Transverse colon (tissue), 4 donors: ENCODE measurements around the gene MDM2. TPM values are rescaled to one million over a fixed set of nuclear protein-coding genes. Genes with fewer than 3 reads are reported as not detected.

ENCODE experiments used
- DNase-seq: peaks from one replicate; pipeline ENCODE4 v3.0.0-alpha.2; 2019
- H3K27ac ChIP-seq, 4 donors: fragments of 200-600 bp; sonication (generic); 2 replicates each; pipeline ENCODE4 v1.5.1; 2016 to 2018; ENCODE audit warnings: inconsistent platforms in 4 of 4
- H3K27me3 ChIP-seq: fragments of 200-600 bp; sonication (generic); 2 replicates; pipeline ENCODE4 v1.5.1; 2017; ENCODE audit warnings: inconsistent platforms
- H3K36me3 ChIP-seq, 4 donors: fragments of 200-600 bp; sonication (generic); 2 replicates each; pipeline ENCODE4 v1.5.1; 2017 to 2019; ENCODE audit warnings: inconsistent platforms in 4 of 4
- H3K4me1 ChIP-seq, 4 donors: fragments of 200-600 bp; sonication (generic); 2 replicates each; pipeline ENCODE4 v1.5.1; 2017 to 2020; ENCODE audit warnings: inconsistent platforms in 4 of 4
- H3K4me3 ChIP-seq, 4 donors: fragments of 200-600 bp; sonication (generic); 1 replicate in 1 of 4; 2 replicates in 3 of 4; pipeline versions ENCODE4 v1.5.1 to v1.6.1; 2017 to 2019; ENCODE audit warnings: inconsistent platforms in 4 of 4
- H3K9me3 ChIP-seq, 2 donors: fragments of 200-600 bp; sonication (generic); 2 replicates each; pipeline ENCODE4 v1.5.1; 2017 to 2019; ENCODE audit warnings: inconsistent platforms in 2 of 2
- EP300 ChIP-seq: sonication (generic); formaldehyde crosslinking; IDR thresholded peaks from one replicate; pipeline ENCODE4 v1.6.1; 2017; ENCODE audit warnings: antibody characterized with exemption, low read depth
- POLR2A ChIP-seq: fragments of 450-650 bp; IDR thresholded peaks from one replicate; pipeline ENCODE4 v1.6.1; 2016; ENCODE audit warnings: antibody characterized with exemption, mild to moderate bottlenecking, moderate library complexity
- POLR2AphosphoS5 ChIP-seq, 3 donors: sonication (generic); formaldehyde crosslinking; IDR thresholded peaks; one replicate each; pipeline ENCODE4 v1.6.1; 2016; ENCODE audit warnings: antibody characterized with exemption in 3 of 3
- WGBS, 2 donors: methylation state at CpG; one replicate each; pipeline ENCODE4 v1.1.5; 2018; ENCODE audit warnings: low coverage in 1 of 2; 5-methylcytosine and 5-hydroxymethylcytosine counted together
- in situ Hi-C, 4 donors: fragments of 200-750 bp; cut with MboI; loops; one replicate each; pipeline versions ENCODE4 v1.15.0 to v1.15.1; 2017; ENCODE audit warnings: low sequenced_read_pairs in 3 of 4, low pct_ligation_motif_present in 1 of 4, low pct_unique_long_range_greater_than_20kb in 1 of 4
- intact Hi-C: fragments of 100-400 bp; cut with DNase I; formaldehyde crosslinking; loops from one replicate; pipeline ENCODE4 v1.15.1; 2023; ENCODE audit warnings: low total_unique reads
- total RNA-seq, 4 donors: library from RNA; depleted of rRNA; stranded (reverse); fragments of >200 nt; gene quantifications; one replicate each; pipeline ENCODE4 v1.1.0, GENCODE V29; 2016
- TF ChIP-seq, protein P1 (sequence below), 5 experiments: fragments of 200-600 bp in 3 of 5; fragments of 450-650 bp in 2 of 5; sonication (generic) in 3 of 5; IDR thresholded peaks; 1 replicate in 2 of 5; 2 replicates in 3 of 5; pipeline ENCODE4 v1.5.1; 2016 to 2017; ENCODE audit warnings: antibody characterized with exemption in 5 of 5, inconsistent platforms in 3 of 5, mild to moderate bottlenecking in 2 of 5, moderate library complexity in 1 of 5

The MDM2 gene
- total RNA-seq, 4 donors from 2014 or later = 45.7 to 291 (median 220) TPM

DNA sequence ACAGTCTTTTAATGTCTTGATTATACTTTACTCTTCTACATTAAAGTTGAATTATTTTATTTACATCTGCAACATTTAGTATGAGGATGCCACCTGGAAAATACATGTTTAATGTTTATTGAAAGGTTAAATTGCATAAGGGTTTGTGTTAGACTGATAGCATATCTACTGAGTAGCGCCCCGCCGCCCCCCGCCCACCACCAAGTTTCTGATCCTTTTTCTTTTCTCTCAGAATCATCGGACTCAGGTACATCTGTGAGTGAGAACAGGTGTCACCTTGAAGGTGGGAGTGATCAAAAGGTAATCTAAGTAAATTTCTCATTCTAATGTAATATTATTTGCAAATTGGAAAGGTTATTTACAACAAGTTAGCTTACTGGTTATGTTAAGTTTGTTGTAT, 16.2 kb downstream of the MDM2 start:
- H3K27me3 ChIP-seq = no peaks in the 10 kb centered on the region
- TF ChIP-seq, protein P1, sequence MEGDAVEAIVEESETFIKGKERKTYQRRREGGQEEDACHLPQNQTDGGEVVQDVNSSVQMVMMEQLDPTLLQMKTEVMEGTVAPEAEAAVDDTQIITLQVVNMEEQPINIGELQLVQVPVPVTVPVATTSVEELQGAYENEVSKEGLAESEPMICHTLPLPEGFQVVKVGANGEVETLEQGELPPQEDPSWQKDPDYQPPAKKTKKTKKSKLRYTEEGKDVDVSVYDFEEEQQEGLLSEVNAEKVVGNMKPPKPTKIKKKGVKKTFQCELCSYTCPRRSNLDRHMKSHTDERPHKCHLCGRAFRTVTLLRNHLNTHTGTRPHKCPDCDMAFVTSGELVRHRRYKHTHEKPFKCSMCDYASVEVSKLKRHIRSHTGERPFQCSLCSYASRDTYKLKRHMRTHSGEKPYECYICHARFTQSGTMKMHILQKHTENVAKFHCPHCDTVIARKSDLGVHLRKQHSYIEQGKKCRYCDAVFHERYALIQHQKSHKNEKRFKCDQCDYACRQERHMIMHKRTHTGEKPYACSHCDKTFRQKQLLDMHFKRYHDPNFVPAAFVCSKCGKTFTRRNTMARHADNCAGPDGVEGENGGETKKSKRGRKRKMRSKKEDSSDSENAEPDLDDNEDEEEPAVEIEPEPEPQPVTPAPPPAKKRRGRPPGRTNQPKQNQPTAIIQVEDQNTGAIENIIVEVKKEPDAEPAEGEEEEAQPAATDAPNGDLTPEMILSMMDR (IDR thresholded peaks at IDR 0.05) = no peak
- TF ChIP-seq EP300 = no peak
- no peak for TF ChIP-seq POLR2AphosphoS5 (IDR thresholded peaks at IDR 0.05)
- TF ChIP-seq POLR2A = no peak
- no peak overlapping the region for H3K4me3 ChIP-seq
- H3K36me3 ChIP-seq = peaks cover 0 to 73% (median 33%) of the 10 kb centered on the region in 4 donors
- no peak for DNase-seq
- in situ Hi-C loops = no loop called here
- intact Hi-C loops = no loop called here
- peaks cover 0 to 3% (median 0%) of the 10 kb centered on the region in 4 donors for H3K4me1 ChIP-seq
- H3K9me3 ChIP-seq = no peaks in the 10 kb centered on the region
- no peak overlapping the region for H3K27ac ChIP-seq
- 93 to 97% methylated on average over 5 of the region's 5 CpGs for WGBS, 2 donors

DNA sequence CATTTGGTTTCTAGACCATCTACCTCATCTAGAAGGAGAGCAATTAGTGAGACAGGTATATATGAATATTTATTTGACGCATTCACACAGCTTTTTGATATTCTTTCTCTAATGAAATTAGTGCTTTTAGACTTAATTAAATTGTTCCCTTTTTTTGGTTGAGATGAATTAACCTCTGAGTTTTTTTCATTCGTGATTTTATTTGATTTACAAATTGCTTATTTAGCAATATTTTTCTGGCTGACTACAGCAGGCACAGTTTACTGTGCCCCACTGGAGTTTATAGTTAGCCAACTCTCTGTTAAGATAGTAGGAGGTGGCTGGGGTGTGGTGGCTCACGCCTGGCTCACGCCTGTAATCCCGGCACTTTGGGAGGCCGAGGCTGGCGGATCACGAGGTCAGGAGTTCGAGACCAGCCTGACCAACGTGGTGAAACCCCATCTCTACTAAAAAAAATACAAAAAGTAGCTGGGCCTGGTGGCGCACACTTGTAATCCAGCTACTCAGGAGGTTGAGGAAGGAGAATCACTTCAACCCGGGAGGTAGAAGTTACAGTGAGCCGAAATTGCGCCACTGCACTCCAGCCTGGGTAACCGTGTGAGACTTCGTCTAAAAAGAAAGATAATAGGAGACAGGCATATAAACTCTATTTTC, 16.7 kb downstream of the MDM2 start:
- Histone ChIP-seq H3K4me1 (peaks cover 0 to 9% (median 0%) of the 10 kb centered on the region in 4 donors), H3K36me3 (peaks cover 0 to 68% (median 32%) of the 10 kb centered on the region in 4 donors), H3K4me3 (no peak overlapping the region), H3K9me3 (no peaks in the 10 kb centered on the region), H3K27me3 (no peaks in the 10 kb centered on the region), H3K27ac (no peak overlapping the region)
- in situ Hi-C loops = no loop called here
- DNase-seq = no peak
- 92 to 97% methylated on average over 5 to 16 of the region's 16 CpGs for WGBS, 2 donors
- TF ChIP-seq POLR2AphosphoS5 (IDR thresholded peaks at IDR 0.05) (no peak), POLR2A (no peak), EP300 (no peak)
- TF ChIP-seq, protein P1 (IDR thresholded peaks at IDR 0.05) = no peak
- intact Hi-C loops = no loop called here

DNA sequence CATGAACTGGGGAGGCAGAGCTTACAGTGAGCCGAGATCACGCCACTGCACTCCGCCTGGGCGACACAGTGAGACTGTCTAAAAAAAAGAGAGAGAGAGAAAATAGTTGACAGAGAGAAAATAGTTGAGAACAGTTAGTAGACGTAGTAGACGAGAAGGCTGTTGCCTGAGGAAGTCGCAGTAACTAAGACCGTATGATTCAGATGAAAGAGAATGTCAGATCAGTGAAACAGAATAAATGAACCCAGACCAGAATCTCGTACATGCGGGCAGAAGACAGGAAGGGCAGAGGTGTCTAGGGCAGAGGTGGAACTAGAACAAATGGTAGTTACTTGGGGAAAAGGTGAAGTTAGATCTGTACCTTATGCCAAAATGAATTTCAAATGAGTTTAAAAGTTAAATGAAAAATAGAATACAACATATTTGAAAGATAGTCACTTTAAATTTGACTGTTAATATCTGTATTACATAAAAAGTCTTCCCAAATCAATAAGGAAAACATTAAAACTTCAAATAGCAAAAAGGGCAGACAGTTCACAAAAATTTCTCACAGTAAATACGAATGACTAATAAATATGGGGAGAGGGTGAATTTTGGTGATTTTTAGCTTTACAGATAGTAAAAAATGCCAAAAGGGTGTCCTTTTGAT, 17.7 kb downstream of the MDM2 start:
- intact Hi-C loops (no loop called here), in situ Hi-C loops (no loop called here)
- TF ChIP-seq POLR2A (no peak), POLR2AphosphoS5 (IDR thresholded peaks at IDR 0.05) (no peak), EP300 (no peak)
- TF ChIP-seq, protein P1 (IDR thresholded peaks at IDR 0.05) = no peak
- no peaks in the 10 kb centered on the region for H3K9me3 ChIP-seq
- H3K4me1 ChIP-seq = peaks cover 0 to 13% (median 0%) of the 10 kb centered on the region in 4 donors
- no peak for DNase-seq
- 89 to 90% methylated on average over 11 of the region's 11 CpGs for WGBS, 2 donors
- no peak overlapping the region for H3K4me3 ChIP-seq
- H3K36me3 ChIP-seq = peaks cover 0 to 64% (median 31%) of the 10 kb centered on the region in 4 donors
- no peaks in the 10 kb centered on the region for H3K27me3 ChIP-seq
- H3K27ac ChIP-seq = no peak overlapping the region

- no peak for DNase-seq
- no peak overlapping the region for H3K4me3 ChIP-seq
- H3K27ac ChIP-seq = no peak overlapping the region
- 81 to 87% methylated on average over 5 of the region's 5 CpGs for WGBS, 2 donors
- in situ Hi-C loops = no loop called here
- H3K9me3 ChIP-seq = no peaks in the 10 kb centered on the region
- H3K27me3 ChIP-seq = no peaks in the 10 kb centered on the region
- intact Hi-C loops = no loop called here
- H3K36me3 ChIP-seq = peaks cover 0 to 57% (median 27%) of the 10 kb centered on the region in 4 donors
- TF ChIP-seq POLR2AphosphoS5 (IDR thresholded peaks at IDR 0.05) (no peak), EP300 (no peak), POLR2A (no peak)
- TF ChIP-seq, protein P1 (IDR thresholded peaks at IDR 0.05) = no peak
- H3K4me1 ChIP-seq = peaks cover 0 to 13% (median 0%) of the 10 kb centered on the region in 4 donors
Measured at GRCh38 chr12:68827895-68828671, 20.1 kb downstream of the MDM2 start.
